Posterior cingulate gyrus (tissue), 11 donors: ENCODE data around the gene NACC2.

ENCODE experiments used
- DNase-seq, 10 donors: peaks; one replicate each; pipeline versions ENCODE4 v3.0.0 to v3.0.0-alpha.2; 2020 to 2021; ENCODE audit warnings: mixed read lengths in 3 of 10
- intact Hi-C: fragments of 100-400 bp; cut with DNase I; formaldehyde crosslinking; loops from one replicate; pipeline ENCODE4 v1.15.1; 2023

NACC2 gene

DNA sequence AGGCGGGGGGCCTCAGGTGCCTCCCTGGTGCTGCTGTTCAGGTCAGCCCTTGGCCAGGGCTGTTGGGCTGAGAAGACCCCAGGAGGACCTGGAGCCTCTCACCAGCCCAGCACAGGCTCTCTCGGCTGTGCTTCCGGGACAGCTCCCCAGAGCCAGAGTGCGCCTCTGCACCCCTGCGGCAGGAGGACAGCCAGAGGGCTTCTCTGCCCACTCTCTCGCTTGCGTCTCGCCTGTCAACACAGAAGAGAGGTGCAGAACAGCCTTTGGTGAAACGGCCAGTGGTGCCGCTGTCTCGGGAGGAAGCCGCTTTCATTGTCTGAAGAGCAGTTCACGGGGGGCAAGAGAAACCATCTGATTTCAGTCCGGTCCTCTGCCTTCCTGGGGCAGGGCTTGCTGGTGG, 3.8 kb upstream of the NACC2 start:
- intact Hi-C loops, result no loop called here
- no peak for DNase-seq

DNA sequence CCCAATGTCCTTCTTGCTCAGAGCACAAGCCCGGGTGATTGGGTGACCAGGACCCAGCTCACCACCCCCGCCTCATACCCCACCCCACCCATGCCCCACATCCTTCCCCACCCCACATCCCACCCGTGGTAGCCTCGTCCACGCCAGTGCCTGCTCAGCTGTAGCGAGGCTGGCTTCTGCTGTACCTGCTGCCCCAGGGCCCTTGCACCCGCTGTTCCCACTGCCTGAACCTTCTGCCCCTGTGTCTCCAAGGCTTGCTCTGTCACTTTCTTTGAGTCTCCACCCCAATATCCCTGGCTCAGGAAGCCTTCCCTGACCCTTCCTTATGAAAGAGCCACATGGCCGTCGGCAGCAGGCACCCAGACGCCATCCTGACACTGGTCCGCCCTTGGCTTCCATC, 3.1 kb upstream of the NACC2 start:
- intact Hi-C loops, result no loop called here
- DNase-seq, result no peak

DNA sequence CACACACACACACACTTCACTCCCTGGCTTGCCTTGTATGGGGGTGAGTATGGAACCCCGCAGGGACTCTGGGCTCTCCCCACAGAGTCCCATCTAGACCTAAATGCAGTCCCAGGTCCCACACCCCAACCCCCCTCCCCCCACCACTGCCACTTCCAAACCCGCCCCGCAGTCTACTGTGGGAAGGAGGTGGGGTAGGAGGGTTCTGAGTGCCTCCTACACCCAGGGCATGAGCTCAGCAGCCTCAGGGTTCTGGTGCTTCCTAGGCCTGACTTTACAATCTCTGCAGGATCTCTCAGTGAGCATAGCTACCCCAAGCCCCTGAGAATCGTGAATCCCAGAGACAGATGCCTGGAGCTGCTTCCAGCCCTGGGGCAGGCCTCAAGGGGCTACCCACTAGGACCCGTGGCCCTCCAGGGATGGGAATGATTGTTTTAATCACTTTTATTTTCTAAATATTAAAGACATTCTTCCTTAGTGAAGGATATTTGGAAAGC, 1.5 kb upstream of the NACC2 start:
- intact Hi-C loops, result no loop called here
- no peak for DNase-seq

DNA sequence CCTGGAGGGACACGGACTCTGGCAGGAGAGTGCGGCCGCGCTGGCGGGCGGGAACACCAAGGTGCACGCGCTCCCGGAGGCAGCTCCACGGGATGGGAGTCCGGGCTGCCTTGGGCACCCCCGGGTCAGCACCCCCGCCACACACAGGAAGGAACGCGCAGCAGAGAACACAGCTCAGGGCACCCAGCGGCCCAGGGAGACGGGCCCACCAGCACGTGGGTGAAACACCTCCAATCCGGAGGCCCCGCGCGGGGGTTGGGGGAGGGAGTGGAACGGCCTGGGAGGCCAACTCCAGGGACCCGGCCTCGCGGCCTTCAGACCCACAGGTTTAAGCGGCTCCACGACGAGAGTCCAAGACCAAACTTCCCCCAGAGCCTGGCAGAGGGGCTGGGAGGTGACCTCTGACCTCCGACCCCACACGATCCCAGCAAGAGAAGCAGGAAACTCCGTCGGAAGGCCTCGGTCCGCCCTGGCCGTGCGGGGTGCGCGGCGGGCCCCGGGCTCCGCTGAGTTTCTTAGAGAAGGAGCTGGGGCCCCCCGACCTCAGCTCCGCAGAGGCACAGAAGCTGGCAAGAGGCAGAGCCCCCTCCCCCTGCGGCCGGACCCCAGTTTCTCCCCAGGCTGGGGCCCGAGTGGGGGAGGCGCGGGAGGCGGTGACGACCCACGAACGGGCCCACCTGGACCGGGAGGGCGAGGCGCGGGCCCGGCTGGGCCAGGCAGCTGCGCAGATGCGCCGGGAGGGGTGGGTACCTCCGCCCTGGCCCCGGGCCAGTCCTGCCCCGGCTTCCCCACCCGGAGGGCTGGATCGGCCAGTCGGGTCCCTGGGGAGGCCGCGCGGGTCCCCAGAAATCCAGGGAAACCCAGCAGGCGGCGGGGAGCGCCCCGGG, 851 bp downstream of the NACC2 start:
- DNase-seq, result no peak
- intact Hi-C loops, result no loop called here

DNA sequence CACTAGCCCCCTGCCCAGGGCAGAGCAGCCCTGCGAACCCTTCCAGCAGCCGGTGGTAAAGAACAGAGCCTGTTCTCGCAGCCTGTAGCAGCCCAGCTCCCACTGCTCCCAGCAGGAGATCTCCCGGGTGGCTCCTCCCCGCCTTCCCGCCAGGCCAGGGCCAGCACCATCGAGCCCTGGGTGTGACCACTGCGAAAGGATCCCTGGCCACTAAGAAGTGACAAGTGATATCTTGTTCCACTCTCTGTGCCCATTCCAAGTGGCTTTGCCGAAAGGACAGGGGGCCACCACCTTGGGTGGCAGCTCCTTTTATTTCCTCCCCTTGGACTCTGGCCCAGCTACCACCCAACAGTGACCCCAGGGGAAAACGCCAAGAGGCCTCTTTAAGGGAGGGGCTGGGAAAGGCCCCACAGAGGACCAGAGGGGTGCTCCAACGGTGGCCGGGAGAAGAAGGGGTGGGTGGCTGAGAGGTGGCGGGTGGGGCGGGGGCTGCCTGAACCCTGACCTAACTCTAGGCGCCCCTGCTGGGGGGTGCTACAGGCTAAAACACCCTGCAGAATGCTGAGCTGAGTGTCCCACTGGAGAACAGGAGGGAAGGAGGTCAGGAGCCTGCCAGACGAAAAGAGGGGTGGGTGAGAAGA, 1.6 kb downstream of the NACC2 start:
- DNase-seq, result peak in 1 of 10 donors; percentile 87
- intact Hi-C loops, result no loop called here

DNA sequence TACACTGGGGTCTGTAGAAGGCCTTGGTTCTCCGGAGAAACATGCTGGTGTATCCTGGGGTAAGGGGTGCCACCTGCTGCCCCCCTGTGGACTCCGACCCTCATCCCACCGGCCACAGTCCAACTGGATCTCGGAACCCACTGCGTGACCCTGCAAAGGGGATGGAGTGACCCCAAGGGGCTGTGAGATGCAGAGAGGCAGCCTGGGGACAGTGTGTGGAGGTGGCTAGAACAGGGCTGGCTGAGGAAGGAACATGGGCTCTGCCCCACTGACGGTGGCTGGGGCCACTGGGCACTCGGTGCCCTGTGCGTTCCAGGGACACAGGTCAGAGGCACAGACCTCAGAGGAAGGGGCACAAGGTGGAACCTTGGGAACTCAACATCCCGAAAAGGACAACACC, 2.3 kb downstream of the NACC2 start:
- DNase-seq, result peak in 1 of 10 donors; percentile 81
- intact Hi-C loops, result no loop called here

DNA sequence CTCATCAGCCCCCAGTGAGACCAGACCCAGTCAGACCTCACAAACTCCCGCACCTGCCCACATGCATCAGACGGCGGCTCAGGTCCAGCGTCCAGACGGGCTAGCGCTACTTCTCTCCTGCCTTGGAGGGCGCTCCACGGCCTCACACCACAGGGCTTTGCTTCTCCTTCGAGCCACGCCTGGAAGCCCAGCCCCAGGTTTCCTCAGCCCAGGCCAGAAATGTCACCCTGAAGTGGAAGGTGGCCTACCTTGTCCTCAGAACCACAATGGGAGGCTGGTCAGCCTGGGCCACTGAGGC, 2.8 kb downstream of the NACC2 start:
- intact Hi-C loops, result no loop called here
- peak in 1 of 10 donors; percentile 83 for DNase-seq

DNA sequence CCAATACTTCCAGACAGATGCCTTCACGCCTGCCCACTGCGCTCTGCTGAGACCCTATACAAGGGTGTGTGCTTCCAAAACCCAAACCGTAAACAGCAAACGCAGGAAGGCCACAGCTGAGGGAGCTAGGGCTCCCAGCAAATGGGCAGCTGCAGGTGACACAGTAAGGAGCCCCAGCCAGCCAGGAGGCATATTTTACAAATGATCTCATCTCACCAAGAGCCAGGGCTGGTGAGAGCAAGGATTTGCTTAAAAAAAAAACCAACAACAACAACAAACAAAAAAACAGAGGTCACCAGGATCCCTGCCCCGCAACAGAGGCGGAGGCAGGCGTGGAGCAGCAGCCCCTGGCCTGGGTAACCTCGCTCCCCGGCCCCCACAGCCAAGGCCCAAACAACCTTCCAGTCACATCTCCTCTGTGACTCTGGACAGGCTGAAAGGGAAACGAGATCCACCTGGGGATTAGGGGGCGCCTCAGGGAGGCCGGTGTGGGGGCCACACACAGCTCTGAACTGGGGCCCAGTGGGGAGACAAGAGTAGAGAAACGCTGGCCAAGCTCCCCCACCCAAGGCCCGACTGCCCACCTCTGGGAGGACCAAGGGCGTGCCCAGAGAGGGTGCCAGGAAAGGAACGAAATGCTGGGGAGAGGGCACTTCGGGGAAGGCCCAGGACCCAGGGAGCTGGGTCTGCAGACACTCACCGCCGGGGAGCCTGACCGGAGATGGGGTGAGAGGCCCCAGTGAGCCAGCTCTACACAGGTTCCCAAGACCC, 3.3 kb downstream of the NACC2 start:
- DNase-seq, result peak in 1 of 10 donors; percentile 68
- intact Hi-C loops, result loop anchor here (2.0 kb wide), 1 partner anchor 31 kb away; no protein-coding TSS in a partner anchor

DNA sequence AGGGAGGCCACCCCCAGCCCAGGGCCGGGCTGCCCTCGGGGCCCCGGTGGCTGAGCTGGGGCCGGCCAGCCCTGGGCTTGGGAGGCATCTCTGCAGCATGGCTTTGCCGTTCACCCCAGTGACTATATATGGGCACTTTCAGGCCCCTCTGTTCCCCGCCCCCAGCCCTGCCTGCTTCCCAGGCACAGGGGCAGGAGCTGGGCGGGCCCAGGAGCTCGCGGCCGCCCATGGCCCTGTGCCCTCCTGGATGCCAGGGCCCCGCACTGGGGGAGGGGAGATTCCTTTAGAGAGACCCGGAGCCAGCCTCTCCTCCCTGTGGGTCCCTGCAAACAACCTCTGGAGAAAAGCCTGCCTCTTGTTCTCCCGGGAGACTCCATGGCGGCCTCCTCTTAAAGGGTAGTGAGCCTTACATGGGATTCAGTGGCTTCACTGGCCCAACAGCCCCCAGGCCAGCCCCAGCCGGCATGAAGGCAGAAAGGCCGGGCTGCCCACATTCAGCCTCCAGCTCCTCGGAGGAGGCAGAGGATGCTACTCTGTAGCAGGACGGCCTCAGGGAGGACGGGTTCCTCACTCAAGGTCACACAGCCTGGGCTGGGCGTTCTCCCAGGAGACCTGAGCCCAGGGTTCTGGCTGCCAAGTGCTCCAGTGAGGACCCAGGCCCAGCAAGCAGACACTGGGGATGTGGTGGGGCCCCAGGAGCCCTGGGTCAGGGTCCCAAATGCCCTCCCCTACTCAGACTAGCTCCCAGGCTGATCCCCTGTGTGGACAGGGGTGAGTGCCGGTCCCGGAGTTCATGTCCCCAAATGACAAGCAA, 4.1 kb downstream of the NACC2 start:
- peak in 3 of 10 donors; percentile 62 to 74 (median 62) for DNase-seq
- intact Hi-C loops, result loop anchor here (2.0 kb wide), 1 partner anchor 32 kb away; no protein-coding TSS in a partner anchor

DNA sequence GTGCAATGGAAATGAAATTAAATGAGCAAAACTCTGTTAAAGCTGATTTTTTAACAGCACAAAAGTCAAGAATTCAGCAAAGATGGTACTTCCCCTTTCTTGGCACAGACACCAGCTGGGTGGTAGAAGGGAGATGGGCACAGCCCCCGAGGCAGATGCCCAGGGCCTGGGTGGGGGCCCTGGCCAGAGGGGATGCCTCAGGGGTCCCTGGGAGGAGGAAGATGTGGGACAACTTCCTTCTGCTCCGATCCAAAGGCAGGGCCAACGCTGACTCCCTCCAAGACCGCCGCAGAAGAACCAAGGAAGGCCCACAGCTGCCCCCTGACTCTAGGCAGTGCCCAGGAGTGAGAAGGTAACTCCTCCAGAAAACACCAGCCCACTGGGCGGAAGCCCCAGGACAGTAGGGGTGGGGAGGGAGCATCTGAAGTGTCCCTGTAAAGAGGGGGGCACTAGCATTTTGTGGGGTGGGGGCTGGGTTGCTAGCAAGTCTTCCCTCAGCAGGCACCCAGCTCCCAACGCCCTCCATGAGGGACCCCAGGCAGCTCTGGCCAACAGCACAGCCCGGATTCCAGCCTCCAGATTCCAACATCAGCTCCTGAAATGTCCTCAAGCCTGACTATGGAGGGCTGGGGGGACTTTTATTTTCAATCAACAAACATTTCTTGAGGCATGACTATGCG, 4.9 kb downstream of the NACC2 start:
- DNase-seq, result peak in 3 of 10 donors; percentile 38 to 57 (median 54)
- intact Hi-C loops, result loop anchor here (2.0 kb wide), 1 partner anchor 33 kb away; no protein-coding TSS in a partner anchor

DNA sequence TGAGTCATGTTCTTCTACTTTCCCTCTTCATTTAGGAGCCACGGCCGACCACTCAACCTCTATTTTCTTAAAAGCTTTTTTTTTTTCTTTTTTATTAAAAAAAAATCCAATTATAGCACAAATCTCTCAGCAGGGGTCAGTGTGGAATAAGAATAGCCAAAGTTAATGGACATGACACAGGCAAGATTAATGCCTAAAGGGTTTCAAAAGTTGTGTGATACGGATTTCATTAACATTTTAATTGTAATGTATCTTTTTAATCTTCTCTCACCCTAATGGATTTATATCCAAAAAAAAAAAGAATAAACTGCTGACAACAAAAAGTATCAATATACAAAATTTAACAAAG, 5.4 kb downstream of the NACC2 start:
- intact Hi-C loops, result loop anchor here (2.0 to 5.0 kb wide), 2 partner anchors 33 to 37 kb away; no protein-coding TSS in a partner anchor
- DNase-seq, result no peak

DNA sequence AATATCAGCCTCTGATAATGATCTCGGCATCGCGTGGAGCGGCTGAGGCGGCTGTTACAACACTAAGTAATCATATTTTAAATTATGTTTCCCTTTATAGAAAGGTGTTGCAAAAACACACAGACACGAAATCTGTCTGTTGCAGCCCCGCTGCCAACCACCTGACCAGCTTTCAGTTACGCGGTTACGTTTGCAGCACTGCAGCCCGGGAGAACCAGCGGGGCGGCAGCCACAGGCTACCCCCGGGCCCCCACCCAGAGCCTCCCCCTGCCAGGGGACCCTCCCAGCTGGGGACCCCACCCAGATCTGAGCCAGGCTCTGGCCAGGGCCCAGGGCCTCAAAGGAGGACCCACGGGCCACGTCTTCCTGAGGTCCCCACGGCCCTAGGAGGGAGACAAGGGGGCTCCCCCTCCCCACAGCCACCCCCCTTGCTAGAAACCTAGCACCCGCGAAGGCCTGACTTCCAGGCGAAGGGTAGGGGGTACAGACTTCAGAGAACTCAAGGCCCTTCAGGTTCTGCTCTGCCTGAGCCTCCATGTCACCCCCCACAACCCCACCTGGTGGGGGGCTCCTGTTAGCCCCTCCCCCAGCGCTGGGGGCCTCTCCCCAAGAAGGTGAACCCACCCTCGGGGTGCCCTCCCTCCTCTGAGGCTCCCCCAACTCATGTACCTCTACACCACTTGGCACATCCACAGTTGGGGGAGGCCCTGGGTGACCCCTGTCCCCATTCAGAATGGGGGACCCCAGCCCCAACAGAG, 6.0 kb downstream of the NACC2 start:
- intact Hi-C loops, result loop anchor here (5.0 kb wide), 1 partner anchor 37 kb away; no protein-coding TSS in a partner anchor
- peak in 3 of 10 donors; percentile 86 to 92 (median 89) for DNase-seq

DNA sequence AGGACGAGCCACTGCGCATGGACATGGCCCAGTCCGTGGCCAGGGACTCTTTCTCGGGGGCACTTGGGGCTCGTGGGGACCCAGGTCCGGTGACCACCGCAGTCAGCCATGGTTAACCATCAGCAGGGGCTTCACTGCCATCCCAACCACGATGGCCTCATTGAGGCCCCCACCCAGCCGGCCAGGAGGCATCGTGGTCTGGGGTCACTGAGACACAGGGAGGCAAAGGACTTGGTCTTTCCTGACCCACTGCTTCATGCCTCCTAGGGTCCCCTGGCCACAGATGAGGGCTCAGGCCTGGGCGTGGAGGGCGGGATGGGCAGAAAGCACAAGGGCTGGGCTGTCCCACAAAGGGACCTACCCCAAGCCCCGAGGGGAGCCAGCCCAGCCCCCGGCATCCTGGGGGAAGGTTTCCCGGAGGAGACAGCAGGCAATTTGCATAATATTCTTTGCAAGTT, 6.6 kb downstream of the NACC2 start:
- intact Hi-C loops, result loop anchor here (5.0 kb wide), 1 partner anchor 36 kb away; no protein-coding TSS in a partner anchor
- peak in 1 of 10 donors; percentile 62 for DNase-seq

DNA sequence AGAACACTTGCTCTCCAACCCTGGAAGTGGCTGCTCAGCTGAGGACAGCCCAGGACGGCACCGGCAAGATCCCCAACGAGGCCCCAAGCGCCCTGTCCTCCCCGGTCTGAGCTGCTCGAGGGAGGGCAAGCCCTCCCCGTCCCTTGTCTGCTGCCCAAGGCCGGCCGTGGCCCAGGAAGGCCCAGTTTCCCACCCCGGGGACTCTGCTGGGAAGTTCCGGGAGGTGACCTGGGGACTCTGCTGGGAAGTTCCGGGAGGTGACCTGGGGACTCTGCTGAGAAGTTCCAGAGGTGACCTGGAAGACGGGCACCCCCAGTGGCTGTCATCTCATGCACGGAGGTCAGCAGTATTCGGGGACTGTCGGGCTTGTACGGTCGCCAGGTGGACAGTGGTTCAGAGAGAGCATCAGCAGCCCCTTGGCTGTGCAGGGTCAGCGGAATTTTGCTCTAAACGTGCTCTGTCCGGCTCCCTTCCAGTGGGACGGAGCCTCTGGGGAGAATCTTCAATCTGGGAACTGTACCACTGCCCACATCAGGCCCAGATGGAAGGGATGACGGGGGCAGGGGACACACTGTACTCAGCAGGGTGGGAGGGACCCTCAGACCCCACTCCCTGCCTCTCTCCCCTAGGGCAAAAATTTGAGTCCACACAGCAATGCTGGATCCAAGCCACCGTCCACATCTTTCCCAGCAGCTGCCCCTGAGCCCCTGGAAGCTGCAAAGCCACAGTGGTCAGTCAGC, 7.2 kb downstream of the NACC2 start:
- intact Hi-C loops, result loop anchor here (5.0 kb wide), 1 partner anchor 36 kb away; no protein-coding TSS in a partner anchor
- peak in 3 of 10 donors; percentile 64 to 81 (median 64) for DNase-seq

DNA sequence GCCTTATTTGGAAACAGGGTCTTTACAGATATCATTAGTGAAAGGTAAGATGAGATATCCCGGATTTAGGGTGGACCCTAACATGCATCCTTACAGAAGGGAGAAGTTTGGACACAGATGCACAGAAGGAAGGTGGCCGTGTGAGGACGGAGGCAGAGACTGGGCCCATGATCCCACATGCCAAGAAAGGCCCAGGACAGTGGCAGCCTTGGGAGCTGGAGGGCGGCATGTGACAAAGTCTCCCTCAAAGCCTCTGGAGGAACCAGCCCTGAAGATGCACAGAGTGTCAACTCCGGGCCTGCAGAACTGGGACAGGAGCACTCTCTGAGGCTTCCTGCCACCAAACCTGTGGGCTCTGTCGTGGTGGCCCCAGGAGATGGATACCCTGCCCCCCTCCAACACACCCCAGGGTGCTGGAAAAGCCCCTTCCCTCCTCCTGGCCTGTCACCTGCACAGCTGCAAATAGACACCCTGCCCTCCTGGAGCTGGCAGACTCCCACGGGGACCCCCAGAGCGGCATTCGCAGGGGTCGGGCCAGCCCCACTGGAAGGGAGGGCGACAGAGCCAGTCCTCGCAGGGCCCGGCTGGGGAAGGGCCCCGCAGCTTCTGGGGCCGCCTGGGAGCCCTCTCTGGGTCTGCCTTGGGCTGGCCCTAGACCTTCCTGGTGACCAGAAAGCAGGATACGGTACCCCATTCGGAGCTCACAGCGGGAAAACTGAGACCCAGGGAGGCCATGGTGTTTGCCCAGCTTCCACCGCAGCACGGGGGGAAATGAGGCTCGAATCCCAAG, 7.9 kb downstream of the NACC2 start:
- peak in 3 of 10 donors; percentile 48 to 76 (median 59) for DNase-seq
- intact Hi-C loops, result loop anchor here (5.0 kb wide), 1 partner anchor 35 kb away; no protein-coding TSS in a partner anchor

DNA sequence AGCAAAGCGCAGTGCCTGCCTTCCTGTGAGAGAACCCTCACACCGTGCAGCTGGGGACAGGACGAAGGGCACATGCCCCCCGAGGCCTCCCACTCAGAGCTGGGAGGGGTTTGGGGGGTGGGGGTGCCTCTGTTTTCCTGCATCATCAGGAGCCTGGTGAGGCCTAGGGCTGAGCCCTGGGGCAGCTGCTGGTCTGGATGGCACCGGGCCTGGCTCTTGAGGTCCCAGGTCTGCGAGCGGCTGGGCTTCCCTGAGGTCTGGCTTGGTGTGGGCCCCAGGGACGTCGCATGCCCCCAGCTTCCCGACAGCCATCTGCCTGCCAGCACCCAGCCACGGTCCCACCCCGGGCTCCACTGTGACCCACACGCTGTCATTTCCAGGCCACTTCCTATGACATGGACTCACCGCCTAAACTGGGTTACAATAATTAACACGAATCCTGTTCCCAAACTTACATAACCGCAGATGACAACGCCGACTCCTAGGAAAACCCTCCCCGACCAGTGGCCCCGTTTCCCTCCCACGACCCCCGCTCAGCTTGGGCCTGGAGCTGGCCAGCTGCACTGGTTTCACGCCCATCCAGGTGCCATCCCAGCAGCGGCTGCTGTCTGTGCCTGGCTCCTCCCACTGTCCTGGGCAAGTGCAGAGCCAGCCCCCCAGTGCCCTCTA, 8.7 kb downstream of the NACC2 start:
- intact Hi-C loops, result loop anchor here (5.0 kb wide), 1 partner anchor 34 kb away; no protein-coding TSS in a partner anchor
- DNase-seq, result peak in 3 of 10 donors; percentile 73 to 89 (median 88)
